K562 (cell line): Measurements from ENCODE around the gene ACER3. TPM values are rescaled to one million over a fixed set of nuclear protein-coding genes. Genes with fewer than 3 reads are reported as not detected.

Experiments
- ATAC-seq: fragments of 200-7000 bp; cut with Tn5 transposase; 3 replicates; pipeline ENCODE4 v1.9.1; 2020; ENCODE audit warnings: moderate library complexity
- BruUV-seq: library from RNA; stranded (reverse); fragments of 400-500 nt; replicated peaks from 2 replicates; lab custom pipeline; 2021; lab: Mats Ljungman, UMichigan
- CTCF ChIA-PET: fragments of 300-600 bp; formaldehyde crosslinking; extraction: SDS; loops from one replicate; lab custom pipeline; 2021; ENCODE audit warnings: low intra/inter-chr PET ratio; lab: Yijun Ruan, JAX
- POLR2A ChIA-PET: fragments of 300-600, 350-650 bp; sonication (Branson Sonifier 250); formaldehyde crosslinking; extraction: SDS; loops from one replicate; lab custom pipeline; 2021; ENCODE audit warnings: antibody characterized with exemption, inconsistent platforms; lab: Yijun Ruan, JAX
- DNase-seq, 4 experiments: peaks; one replicate each; pipeline versions ENCODE4 v3.0.0 to v3.0.0-alpha.2; 2011 to 2018; ENCODE audit warnings: low spot score in 3 of 4, mixed read lengths in 3 of 4; ENCODE audit errors: extremely low read depth in 1 of 4
- FAIRE-seq: peaks from 2 replicates; lab custom pipeline; 2011; peaks lifted over from hg19 to GRCh38; lab: Jason Lieb, UNC
- H2AFZ ChIP-seq: 2 replicates; pipeline ENCODE4 v1.6.0; 2011; ENCODE audit warnings: low read depth, low read length, control low read depth, inconsistent platforms
- H3K27ac ChIP-seq: fragments of 200-600 bp; 3 replicates; pipeline ENCODE4 v1.8.0; 2011; ENCODE audit warnings: low read depth, mild to moderate bottlenecking, control low read depth, inconsistent platforms, low read length, moderate library complexity, mixed read lengths; ENCODE audit errors: extremely low read depth
- H3K27me3 ChIP-seq, 2 experiments: fragments of 300-600 bp in 1 of 2; 2 replicates in 1 of 2; 3 replicates in 1 of 2; pipeline versions ENCODE4 v1.6.0 to v1.8.0; 2011; ENCODE audit warnings: inconsistent platforms in 2 of 2, low read length in 2 of 2, mild to moderate bottlenecking in 1 of 2, mixed read lengths in 1 of 2, moderate library complexity in 1 of 2; ENCODE audit not compliant: control insufficient read depth in 2 of 2, insufficient read depth in 2 of 2
- H3K36me3 ChIP-seq: fragments of 300-600 bp; 3 replicates; pipeline ENCODE4 v1.8.0; 2011; ENCODE audit warnings: mild to moderate bottlenecking, low read length, inconsistent platforms; ENCODE audit not compliant: control insufficient read depth, insufficient read depth
- H3K4me1 ChIP-seq, 2 experiments: fragments of 200-600 bp in 1 of 2; replicated peaks in 1 of 2; 2 replicates in 1 of 2; 3 replicates in 1 of 2; pipeline versions ENCODE4 v1.5.1 to v1.8.0; 2011; ENCODE audit warnings: inconsistent platforms in 2 of 2, low read length in 2 of 2, mild to moderate bottlenecking in 1 of 2, mixed read lengths in 1 of 2, moderate library complexity in 1 of 2; ENCODE audit not compliant: control insufficient read depth in 2 of 2, insufficient read depth in 2 of 2
- H3K4me2 ChIP-seq: 2 replicates; pipeline ENCODE4 v1.6.1; 2011; ENCODE audit warnings: low read length, control low read depth, inconsistent platforms, mixed read lengths; ENCODE audit not compliant: insufficient read depth
- H3K4me3 ChIP-seq: fragments of 200-600 bp; sonication (generic), shearing (Covaris generic); 2 replicates; pipeline ENCODE4 v1.5.1; 2016; ENCODE audit warnings: control low read depth, inconsistent platforms
- H3K79me2 ChIP-seq: fragments of 200-600 bp; 3 replicates; pipeline ENCODE4 v1.8.0; 2011; ENCODE audit warnings: low read length, inconsistent platforms; ENCODE audit not compliant: control insufficient read depth, insufficient read depth
- H3K9ac ChIP-seq, 2 experiments: 2 replicates each; pipeline versions ENCODE4 v1.6.0 to v1.6.1; 2011; ENCODE audit warnings: low read depth in 2 of 2, low read length in 2 of 2, control low read depth in 1 of 2, inconsistent platforms in 1 of 2, mild to moderate bottlenecking in 1 of 2, mixed read lengths in 1 of 2; ENCODE audit not compliant: insufficient read depth in 1 of 2
- H3K9me1 ChIP-seq: one replicate; pipeline ENCODE4 v1.6.0; 2011; ENCODE audit warnings: inconsistent platforms, mild to moderate bottlenecking, low read length, moderate library complexity; ENCODE audit not compliant: control insufficient read depth, insufficient read depth
- H3K9me3 ChIP-seq: replicated peaks from 2 replicates; pipeline ENCODE4 v1.5.1; 2011; ENCODE audit warnings: low read depth, low read length, inconsistent platforms; ENCODE audit not compliant: control insufficient read depth, insufficient read depth
- H4K20me1 ChIP-seq: replicated peaks from 2 replicates; pipeline ENCODE4 v1.6.1; 2011; ENCODE audit warnings: low read length, inconsistent platforms, mixed read lengths; ENCODE audit not compliant: control insufficient read depth, insufficient read depth
- ARID1B ChIP-seq: fragments of 450-650 bp; IDR thresholded peaks from 2 replicates; pipeline ENCODE4 v1.6.1; 2016; ENCODE audit warnings: antibody characterized with exemption, mild to moderate bottlenecking, inconsistent platforms
- CHD2 ChIP-seq: IDR thresholded peaks from 2 replicates; pipeline ENCODE4 v1.6.1; 2011; ENCODE audit warnings: low read depth, low read length
- E2F3 ChIP-seq: fragments of 250-450 bp; sonication (Bioruptor Pico); IDR thresholded peaks from 2 replicates; pipeline ENCODE4 v1.4.0; 2020; ENCODE audit warnings: mild to moderate bottlenecking
- FIP1L1 ChIP-seq: fragments of 200-400 bp; formaldehyde crosslinking; IDR thresholded peaks from 2 replicates; pipeline ENCODE4 v1.6.1; 2018; ENCODE audit warnings: mild to moderate bottlenecking, low read depth, low read length; ENCODE audit not compliant: poor library complexity, severe bottlenecking
- FOXJ2 ChIP-seq: fragments of 200-800 bp; sonication (Bioruptor generic); IDR thresholded peaks from 2 replicates; pipeline ENCODE4 v1.6.1; 2016; ENCODE audit warnings: missing genetic modification characterization, missing compliant biosample characterization
- HMG20B ChIP-seq: fragments of 250-450 bp; sonication (Bioruptor Pico); IDR thresholded peaks from 2 replicates; pipeline ENCODE4 v1.5.0; 2021; ENCODE audit warnings: mild to moderate bottlenecking
- KAT8 ChIP-seq: fragments of 450-650 bp; IDR thresholded peaks from 2 replicates; pipeline ENCODE4 v1.6.1; 2016; ENCODE audit warnings: low read depth, mild to moderate bottlenecking
- NFE2 ChIP-seq: IDR thresholded peaks from 2 replicates; pipeline ENCODE4 v1.6.1; 2014; ENCODE audit warnings: antibody characterized with exemption, low read depth
- NR0B1 ChIP-seq: fragments of 450-650 bp; IDR thresholded peaks from one replicate; pipeline ENCODE4 v1.6.1; 2018; ENCODE audit warnings: mild to moderate bottlenecking, moderate library complexity; ENCODE audit not compliant: partially characterized antibody
- NR2C2 ChIP-seq, 2 experiments: fragments of 200-800 bp in 1 of 2; sonication (Bioruptor generic) in 1 of 2; sonication (generic) in 1 of 2; formaldehyde crosslinking in 1 of 2; IDR thresholded peaks; 2 replicates each; pipeline versions ENCODE4 v1.6.1 to v1.8.0; 2016 to 2022; ENCODE audit warnings: mild to moderate bottlenecking in 1 of 2, missing compliant biosample characterization in 1 of 2, missing genetic modification characterization in 1 of 2, missing genetic modification reagents in 1 of 2
- RBM15 ChIP-seq: fragments of 200-400 bp; formaldehyde crosslinking; IDR thresholded peaks from 2 replicates; pipeline ENCODE4 v1.6.1; 2018; ENCODE audit warnings: mild to moderate bottlenecking, low read length, moderate library complexity; ENCODE audit not compliant: insufficient read depth
- TSHZ1 ChIP-seq: fragments of 250-450 bp; sonication (Bioruptor Pico); IDR thresholded peaks from 2 replicates; pipeline ENCODE4 v1.4.0; 2020; ENCODE audit warnings: mild to moderate bottlenecking, moderate library complexity
- ZNF449 ChIP-seq: fragments of 250-450 bp; sonication (Bioruptor Pico); IDR thresholded peaks from 2 replicates; pipeline ENCODE4 v1.8.0; 2022; ENCODE audit warnings: moderate library complexity, mild to moderate bottlenecking, inconsistent platforms
- ZNF75A ChIP-seq: fragments of 450-650 bp; formaldehyde crosslinking; IDR thresholded peaks from 2 replicates; pipeline ENCODE4 v1.4.0; 2020; ENCODE audit warnings: mild to moderate bottlenecking
- WGBS: fragments of 100-300 bp; shearing (Covaris generic); methylation state at CpG from one replicate; pipeline ENCODE4 v1.1.6; 2016; ENCODE audit warnings: low coverage, mixed read lengths; ENCODE audit not compliant: insufficient coverage; ENCODE audit errors: missing lambda C conversion rate; 5-methylcytosine and 5-hydroxymethylcytosine counted together
- in situ Hi-C: fragments of 300-500 bp; cut with MboI; formaldehyde crosslinking; loops from 4 replicates; pipeline ENCODE4 v1.15.0; 2018; ENCODE audit warnings: inconsistent platforms, mixed read lengths
- intact Hi-C: fragments of 100-400 bp; cut with micrococcal nuclease; formaldehyde crosslinking; loops from 2 replicates; pipeline ENCODE4 v1.14.2; 2022
- polyA plus RNA-seq, 8 experiments: library from polyadenylated mRNA; depleted of rRNA in 4 of 8; stranded (reverse) in 5 of 8; unstranded in 3 of 8; fragments of >200 nt; fragmentation: Nextera tagmentation in 2 of 8; fragmentation: Illumina TruSeq in 1 of 8; extraction: Ambion mirVana in 2 of 8; extraction: Trizol in 1 of 8; gene quantifications; 2 replicates each; pipeline versions ENCODE4 v1.2.1 to v1.2.3, GENCODE V29; 2011 to 2014; ENCODE audit warnings: inconsistent platforms in 1 of 8, missing spikeins in 1 of 8
- total RNA-seq, 7 experiments: library from RNA; depleted of rRNA in 6 of 7; stranded (reverse); fragments of >200 nt in 6 of 7; fragmentation: Illumina TruSeq in 2 of 7; extraction: Trizol in 2 of 7; gene quantifications; 2 replicates each; pipeline versions ENCODE4 v1.2.1 to v1.2.3, GENCODE V29; 2011 to 2021; ENCODE audit warnings: low replicate concordance in 1 of 7

ACER3 gene
- total and polyA plus RNA-seq, 9 of the 15 experiments (the other 6 are each of a cell fraction or from before 2014, with no cell fraction given), result 2.0 to 23.8 (median 9.5) TPM

GRCh38 chr11:76837696-76838677 is 22.7 kb upstream of the ACER3 start:
- in situ Hi-C loops (no loop called here), intact Hi-C loops (loop anchor here (1.0 to 5.0 kb wide), 4 partner anchors 28 to 104 kb away; no protein-coding TSS in a partner anchor)
- POLR2A ChIA-PET, result interaction anchor here (0.7 kb wide), 2 partner anchors 29 to 1294 kb away, joined by 3 read pairs; no protein-coding TSS in a partner anchor
- TF ChIP-seq NFE2 (no peak), NR2C2 (CRISPR knock-in tag; IDR thresholded peaks at IDR 0.05) (no peak), NR2C2 (tag; IDR thresholded peaks at IDR 0.05) (peak; percentile 60), KAT8 (no peak), ZNF449 (no peak), RBM15 (no peak), HMG20B (no peak), FIP1L1 (no peak), CHD2 (no peak), NR0B1 (no peak), FOXJ2 (peak; percentile 29; the same call in 1 of the 2 replicates), TSHZ1 (CRISPR knock-in tag) (no peak), ZNF75A (CRISPR knock-in tag) (no peak), ARID1B (0 out of 2 replicates have a peak, but pooled peaks have one; percentile 15), E2F3 (CRISPR knock-in tag) (no peak)

More at GRCh38 chr11:76837696-76838677, 22.7 kb upstream of the ACER3 start:
- no peaks in the 10 kb centered on the region for H4K20me1 ChIP-seq
- H3K79me2 ChIP-seq, result no peaks in the 10 kb centered on the region
- H3K27ac ChIP-seq, result no peak overlapping the region
- 47% methylated on average over 7 of the region's 7 CpGs for WGBS
- H3K9me1 ChIP-seq, result no peaks in the 10 kb centered on the region
- H3K4me2 ChIP-seq, result peak overlapping the region; percentile 6; the same call in 1 of the 2 replicates
- no peaks in the 10 kb centered on the region for H3K27me3 ChIP-seq
- H3K36me3 ChIP-seq, result no peaks in the 10 kb centered on the region
- H3K9ac ChIP-seq, result peak overlapping the region in 1 of 2 experiments; percentile 72; a peak in 1 of 4 replicates
- BruUV-seq, result no TSS peak
- peaks cover 24 to 28% of the 10 kb centered on the region in 2 experiments; a peak in 3 of 5 replicates for H3K4me1 ChIP-seq
- H3K4me3 ChIP-seq, result no peak overlapping the region
- peak overlapping the region; percentile 48 for H2AFZ ChIP-seq
- DNase-seq, result no peak
- CTCF ChIA-PET, result interaction anchor here (1.5 to 3.9 kb wide), 3 partner anchors 28 to 104 kb away, joined by 4 to 17 read pairs (median 9); no protein-coding TSS in a partner anchor
- FAIRE-seq, result peak; percentile 35
- no peaks in the 10 kb centered on the region for H3K9me3 ChIP-seq
- ATAC-seq, result peak; percentile 7; the same call in 2 of the 3 replicates
